Measurements from ENCODE around the gene ADCK2.
A peak's percentile ranks its signal among the peaks of the same experiment; 100 is the strongest.

GRCh38 chr7:140625908-140626868, 46.6 kb upstream of the ADCK2 start:
- TF ChIP-seq TCF4 (CRISPR knock-in tag; IDR thresholded peaks at IDR 0.05; ENCODE audit: borderline replicate concordance), result no peak
- peak; percentile 41; the same call in 1 of the 2 replicates for TF ChIP-seq TSHZ2 (CRISPR knock-in tag; IDR thresholded peaks at IDR 0.05)
- TF ChIP-seq ZNF565 (CRISPR knock-in tag; conservative IDR thresholded peaks at IDR 0.05; ENCODE audit: low read depth), result no peak
- no peak for TF ChIP-seq TOX (CRISPR knock-in tag; IDR thresholded peaks at IDR 0.05; ENCODE audit: borderline replicate concordance)
- no peak for TF ChIP-seq PATZ1 (CRISPR knock-in tag; IDR thresholded peaks at IDR 0.05; ENCODE audit: borderline replicate concordance)
- no peak for TF ChIP-seq RARB (CRISPR knock-in tag; IDR thresholded peaks at IDR 0.05)
- TF ChIP-seq PPARA (CRISPR knock-in tag; IDR thresholded peaks at IDR 0.05; ENCODE audit: borderline replicate concordance), result no peak
- TF ChIP-seq BACH2 (CRISPR knock-in tag; IDR thresholded peaks at IDR 0.05; ENCODE audit: borderline replicate concordance), result no peak
- TF ChIP-seq GLIS3 (CRISPR knock-in tag; IDR thresholded peaks at IDR 0.05), result no peak
- no peak for TF ChIP-seq ARNTL (CRISPR knock-in tag; IDR thresholded peaks at IDR 0.05; ENCODE audit: borderline replicate concordance, low read depth)
- TF ChIP-seq ZC3H10 (CRISPR knock-in tag; IDR thresholded peaks at IDR 0.05), result no peak
- TF ChIP-seq ZFP3 (CRISPR knock-in tag; IDR thresholded peaks at IDR 0.05), result no peak
- no peak for TF ChIP-seq CSRNP3 (CRISPR knock-in tag; IDR thresholded peaks at IDR 0.05)
